Fibroblast of upper back skin (primary cell): ENCODE measurements around the gene PACRG.

Experiments used
- DNase-seq: peaks from one replicate; pipeline ENCODE4 v3.0.0-alpha.2; 2013

The PACRG gene

DNA sequence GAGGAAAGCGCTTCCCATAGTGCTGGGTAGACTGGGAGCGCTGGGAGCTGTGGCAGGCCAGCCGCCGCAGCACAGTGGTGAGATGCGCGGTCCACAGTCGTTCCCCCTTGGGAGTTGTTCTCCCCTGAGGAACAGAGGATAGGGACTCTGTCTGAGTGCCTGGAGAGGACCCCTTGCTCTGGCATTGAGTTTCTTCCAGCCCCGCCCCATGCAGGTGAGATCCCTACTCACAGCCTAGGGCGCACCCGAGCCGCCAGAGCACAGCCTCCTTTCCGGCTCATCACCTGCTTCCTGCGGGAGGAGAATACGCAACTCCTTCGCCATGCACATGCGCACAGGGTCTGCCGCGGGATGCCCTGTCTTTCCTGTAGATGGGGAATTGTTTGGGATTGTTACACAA, 140.6 kb downstream of the PACRG start:
- no peak for DNase-seq

DNA sequence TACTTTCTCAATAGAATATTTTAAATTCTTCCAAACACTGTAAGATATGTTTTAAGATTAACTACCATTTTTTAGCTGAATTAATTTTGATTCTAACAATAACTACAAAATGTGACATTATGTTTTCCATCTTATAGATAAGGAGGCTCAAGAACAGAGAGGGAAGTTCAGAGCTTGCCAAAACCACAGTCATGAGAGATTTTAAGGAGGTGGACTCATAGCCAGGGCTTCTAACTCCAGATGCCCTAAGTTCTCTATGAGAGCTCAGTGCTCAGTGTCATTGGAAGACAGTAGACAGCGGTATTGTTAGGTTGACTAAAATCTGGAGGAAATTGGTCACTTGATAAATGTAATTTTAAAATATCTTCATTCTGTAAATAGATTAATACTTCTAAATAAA, 144.2 kb downstream of the PACRG start:
- DNase-seq: peak; percentile 26

DNA sequence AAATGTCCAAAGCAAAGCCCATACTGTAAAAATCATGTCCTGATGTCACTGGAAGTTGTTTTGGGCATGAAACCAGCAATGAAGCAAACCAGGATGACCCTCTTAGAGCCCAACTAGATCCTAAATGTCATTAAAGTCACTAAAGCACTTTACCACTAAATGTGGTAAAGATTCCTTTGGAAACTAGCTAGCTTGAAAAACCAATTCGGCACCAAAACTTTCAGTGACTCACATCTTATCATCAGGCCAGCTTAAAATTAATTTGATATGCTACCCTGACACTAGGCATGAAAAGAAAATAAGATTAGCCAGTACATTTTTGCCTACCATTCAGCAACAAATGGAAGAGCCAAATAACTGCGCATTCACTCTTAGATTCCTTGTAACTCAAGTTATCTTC, 145.8 kb downstream of the PACRG start:
- peak; percentile 11 for DNase-seq

DNA sequence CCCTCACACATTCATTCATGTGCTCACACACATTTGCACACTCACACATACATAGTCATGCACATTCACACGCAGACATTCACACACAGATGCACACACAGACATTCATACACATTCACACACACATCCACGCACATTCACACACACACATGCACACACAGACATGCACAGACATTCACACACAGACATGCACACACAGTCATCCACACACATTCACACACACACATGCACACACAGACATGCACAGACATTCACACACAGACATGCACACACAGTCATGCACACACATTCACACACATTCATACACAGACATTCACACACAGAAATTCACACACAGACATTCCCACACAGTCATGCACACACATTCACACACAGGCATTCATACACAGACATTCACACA, 147.3 kb downstream of the PACRG start:
- no peak for DNase-seq

DNA sequence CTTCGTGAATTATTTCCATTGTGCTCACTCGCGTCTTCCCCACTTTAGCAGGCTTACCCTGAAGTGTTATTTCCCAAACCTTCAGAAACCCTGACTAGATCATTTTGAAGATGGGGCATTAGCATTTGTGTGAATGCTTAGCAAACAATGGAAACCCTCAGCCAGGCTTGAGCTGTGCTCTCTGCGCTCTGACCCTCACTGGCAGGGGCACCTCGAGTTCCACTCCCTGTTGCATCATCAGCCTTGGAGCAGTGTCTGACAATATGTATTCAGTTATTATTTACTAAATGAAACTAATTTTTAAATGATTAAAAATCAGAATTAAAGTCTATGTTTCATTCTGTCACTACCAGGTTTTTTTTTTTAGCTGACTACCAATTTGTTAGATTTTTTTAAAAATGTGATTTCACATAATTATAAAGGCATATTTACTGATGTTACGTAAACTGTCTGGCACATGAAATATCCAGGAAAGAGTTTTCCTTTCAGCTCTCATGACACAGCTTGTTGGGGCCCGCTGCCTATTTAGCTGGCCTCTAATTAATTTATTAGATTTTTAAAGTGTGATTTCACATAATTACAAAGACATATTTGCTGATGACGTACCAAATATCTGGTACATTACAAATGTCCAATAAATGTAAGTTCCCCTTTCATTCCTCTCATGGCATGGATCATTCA, 155.2 kb downstream of the PACRG start:
- DNase-seq: no peak

DNA sequence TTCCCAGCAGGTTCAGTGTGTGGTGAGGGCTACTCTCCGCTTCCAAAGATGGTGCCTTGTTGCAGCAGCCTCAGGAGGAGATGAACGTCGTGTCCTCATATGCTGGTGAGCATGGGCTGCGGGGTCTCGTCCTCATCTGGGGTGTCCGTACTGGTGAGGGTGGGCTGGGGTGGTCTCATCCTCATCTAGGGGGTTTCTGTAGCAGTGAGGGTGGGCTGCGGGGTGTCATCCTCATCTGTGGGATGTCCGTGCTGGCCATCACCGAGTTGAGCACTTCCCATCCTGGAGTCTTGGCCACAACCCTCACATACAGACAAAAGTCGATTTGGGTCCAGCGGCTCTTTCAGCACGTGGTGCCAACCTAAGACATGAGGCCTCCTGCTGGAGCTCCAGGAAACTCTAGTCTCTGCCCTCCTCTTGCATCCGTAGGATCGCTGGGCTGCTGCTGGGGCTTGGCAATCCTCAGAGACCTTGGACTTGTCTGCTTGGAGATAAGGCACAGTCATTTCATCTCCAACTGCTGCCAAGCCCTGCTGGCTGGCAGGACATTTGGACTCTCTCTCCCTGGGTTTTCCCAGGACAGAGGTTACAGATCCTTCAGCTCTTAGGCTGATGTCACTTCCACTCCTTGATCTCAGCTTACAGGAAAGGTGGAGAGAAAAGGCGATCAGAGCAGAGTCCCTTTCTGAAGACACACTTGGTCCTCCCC, 160.4 kb downstream of the PACRG start:
- no peak for DNase-seq

DNA sequence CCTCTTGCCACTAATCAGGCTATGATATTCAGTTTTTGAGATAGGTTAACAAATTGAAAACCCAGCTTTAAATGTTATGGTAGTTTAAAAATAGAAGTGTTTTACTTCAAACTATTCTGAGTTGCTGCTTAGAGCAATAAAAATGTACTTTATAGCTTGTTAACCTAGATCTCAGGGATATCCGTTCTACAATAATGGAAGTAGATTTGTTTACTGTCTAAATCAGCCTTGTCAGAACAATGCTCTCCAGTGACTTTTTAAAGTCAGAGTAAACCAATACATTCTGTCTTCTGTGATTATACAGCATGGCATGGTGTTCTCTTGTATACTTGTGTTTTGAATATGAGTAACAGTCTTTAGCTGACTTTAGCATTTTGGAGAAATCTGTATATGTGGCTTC, 161.5 kb downstream of the PACRG start:
- DNase-seq: no peak

DNA sequence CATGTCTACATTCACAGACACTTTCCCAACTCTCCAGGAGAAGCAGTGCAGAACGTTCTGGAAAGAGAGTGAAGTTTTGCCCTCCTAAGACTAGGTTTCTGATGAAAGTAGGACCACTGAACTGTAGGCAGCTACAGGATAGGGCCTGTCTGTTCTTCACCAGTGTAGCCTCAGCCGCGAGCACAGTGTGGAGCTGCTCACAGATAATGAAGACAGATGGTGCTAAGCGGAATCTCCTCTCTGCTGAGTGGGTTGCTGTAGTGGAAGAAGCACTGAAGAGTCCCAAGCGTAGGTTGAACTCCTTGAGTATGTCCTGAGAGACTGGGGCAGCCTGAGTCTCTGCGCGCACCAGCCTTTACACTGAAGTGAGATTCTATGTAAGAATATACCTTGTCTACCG, 170.2 kb downstream of the PACRG start:
- no peak for DNase-seq

DNA sequence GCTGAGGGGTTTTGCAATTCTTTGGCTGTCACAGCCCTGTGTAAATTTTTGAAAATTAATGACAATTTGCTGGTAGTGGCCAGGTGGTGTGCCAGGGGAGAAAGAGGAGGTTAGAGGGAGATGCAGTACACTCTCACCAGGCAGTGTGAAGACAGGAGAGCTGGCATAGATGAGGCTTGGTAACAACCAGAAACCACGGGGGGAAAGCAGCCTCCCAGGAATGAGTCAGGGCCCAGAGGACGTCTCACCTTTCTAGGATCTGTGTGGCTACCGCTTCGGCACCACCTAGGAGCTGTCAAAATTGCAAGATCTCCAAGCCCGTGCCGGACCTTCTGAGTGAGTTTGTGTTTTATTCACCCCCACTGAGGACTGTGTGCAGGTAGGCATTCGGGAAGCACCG, 171.4 kb downstream of the PACRG start:
- no peak for DNase-seq

DNA sequence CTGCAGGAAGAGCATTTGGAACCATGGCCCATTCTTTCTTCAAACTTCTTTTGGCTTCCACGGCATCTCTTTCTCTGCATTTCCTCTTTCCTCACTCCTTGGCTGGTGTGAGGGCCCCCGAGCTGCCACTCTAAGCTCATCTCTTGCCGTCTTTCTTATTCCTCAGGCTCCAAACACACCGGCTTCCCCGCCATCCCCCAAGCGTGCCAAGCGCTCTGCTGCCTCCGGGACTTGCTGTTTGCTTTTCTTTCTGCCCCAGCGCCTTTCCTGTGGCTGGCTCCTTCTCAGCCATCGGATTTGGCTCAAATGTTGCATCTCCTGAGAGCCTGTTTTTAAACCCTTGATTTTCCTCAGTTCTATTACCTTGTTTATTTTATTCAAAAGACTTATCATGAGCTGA, 172.7 kb downstream of the PACRG start:
- DNase-seq: no peak

DNA sequence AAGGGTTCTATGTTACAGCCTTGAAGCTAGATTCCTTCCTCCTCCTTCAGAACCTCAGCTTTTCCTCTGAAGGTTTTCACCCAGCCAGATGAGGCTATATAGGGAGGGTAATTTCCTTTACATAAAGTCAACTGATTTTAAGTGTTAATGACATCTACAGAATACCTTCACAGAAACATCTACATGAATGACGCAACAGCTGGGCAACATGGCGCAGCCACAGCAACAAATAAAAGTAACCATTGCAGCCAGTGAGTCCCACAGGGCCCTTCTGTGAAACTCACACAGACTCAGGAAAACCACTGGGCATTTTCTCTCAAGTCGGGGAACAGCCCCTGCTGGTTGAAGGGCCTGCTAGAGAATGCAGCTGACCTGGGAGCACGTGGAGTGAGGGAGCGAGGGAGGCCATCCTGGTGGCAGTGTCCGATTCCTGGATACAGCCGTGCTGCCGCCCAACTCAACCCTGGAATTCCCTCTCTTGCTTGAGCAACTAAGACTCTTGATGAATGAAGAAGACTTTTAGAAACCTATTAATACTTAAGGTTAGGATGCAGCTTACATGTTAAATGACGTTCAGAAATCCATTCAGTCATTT, 176.4 kb downstream of the PACRG start:
- no peak for DNase-seq

DNA sequence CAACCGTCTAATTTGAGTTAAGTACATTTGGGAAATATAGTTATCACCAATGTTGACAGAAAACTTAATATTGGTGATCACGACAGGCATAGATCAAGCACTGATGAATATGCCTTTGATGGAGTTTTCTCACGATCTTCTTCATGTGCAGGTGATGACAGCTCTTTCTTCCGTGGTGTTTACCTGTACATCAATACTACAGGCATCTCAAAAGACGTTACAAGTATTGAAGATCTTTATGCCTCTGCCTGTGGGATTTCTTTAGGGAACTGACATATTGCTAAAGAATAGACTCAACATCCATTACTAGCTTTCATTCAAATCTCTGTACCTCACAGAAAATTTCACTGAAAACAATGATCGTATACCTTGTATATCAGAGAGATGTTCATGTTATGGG, 178.7 kb downstream of the PACRG start:
- no peak for DNase-seq

DNA sequence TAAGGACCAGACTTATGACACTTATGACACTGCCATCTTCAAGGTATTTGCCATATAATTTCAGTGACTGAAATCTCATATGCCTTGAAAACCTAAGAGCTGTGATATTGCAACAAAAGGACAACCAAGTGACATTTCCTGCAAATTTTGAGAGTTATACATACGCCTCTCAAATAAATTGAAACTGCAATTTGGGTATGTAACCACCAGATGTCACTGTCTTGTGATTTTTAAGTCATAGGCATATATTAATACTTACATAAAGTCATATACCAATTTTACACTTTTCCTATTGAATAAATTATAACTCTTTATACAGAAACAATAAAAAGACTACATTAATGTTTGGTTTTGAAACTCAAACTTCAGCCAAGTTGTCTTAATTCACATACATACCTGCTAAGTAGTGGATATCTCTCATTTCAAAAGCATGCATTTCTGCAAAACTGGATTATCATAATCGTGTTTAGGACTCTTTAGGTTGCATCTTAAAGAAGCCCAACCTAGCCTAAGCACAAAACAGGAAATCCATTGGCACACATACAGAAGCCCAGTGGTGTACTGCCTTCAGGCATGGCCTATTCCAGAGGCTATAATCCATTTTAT, 180.2 kb downstream of the PACRG start:
- peak; percentile 42 for DNase-seq

DNA sequence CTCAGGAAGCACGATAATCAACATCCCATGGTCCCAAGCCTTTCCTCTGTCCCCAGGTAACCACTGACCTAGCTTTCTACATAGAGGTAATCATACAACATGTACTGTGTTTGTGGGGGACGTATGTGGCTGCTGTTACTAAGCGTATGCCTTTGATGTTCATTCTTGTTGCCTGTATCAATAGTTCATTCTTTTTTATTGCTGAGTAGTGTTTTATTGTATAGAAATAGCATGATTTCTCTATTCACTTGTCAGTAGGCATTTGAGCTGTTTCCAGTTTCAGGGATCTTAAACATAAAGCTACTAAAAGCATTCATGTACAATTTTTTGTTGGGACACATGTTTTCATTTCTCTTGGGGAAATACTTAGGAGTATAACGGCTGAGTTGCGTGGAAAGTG, 185.4 kb downstream of the PACRG start:
- no peak for DNase-seq

DNA sequence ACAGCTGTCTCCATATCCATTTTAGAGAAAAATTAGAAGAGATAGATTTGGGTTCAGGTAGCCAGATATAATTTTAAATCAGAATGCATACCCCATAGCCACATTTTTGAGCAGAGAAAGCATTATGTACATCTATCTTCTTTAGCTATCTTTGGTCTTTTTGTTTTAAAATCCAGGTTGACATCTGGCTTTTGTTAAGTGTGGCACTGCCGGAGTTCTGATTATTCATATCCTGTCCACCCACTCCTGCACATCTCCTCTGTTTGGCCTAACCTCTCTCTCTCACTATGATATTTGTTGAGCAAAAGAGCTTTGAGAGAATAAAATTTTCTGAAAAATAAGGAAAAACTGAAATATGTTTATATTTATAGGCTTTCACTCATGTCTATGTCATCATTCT, 189.7 kb downstream of the PACRG start:
- DNase-seq: peak; percentile 61

DNA sequence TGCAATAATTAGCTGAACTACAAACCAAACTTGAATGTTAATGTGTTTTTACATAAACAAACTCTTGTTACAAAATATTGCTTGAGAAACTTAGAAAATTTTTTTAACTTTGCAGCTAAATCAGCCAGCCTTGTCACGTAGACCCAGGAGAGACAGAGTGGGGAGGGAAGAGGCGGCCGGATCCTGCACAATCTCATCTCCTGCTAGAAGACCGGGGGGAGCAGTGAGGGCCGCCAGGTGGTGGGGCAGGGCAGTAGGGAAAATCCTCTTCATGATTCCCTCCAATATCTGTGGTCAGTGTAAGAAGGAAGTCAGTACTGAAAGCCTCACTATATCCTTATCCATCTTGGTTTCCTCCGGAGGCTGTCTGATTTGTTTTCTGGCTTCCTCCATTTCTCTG, 193.3 kb downstream of the PACRG start:
- DNase-seq: no peak

DNA sequence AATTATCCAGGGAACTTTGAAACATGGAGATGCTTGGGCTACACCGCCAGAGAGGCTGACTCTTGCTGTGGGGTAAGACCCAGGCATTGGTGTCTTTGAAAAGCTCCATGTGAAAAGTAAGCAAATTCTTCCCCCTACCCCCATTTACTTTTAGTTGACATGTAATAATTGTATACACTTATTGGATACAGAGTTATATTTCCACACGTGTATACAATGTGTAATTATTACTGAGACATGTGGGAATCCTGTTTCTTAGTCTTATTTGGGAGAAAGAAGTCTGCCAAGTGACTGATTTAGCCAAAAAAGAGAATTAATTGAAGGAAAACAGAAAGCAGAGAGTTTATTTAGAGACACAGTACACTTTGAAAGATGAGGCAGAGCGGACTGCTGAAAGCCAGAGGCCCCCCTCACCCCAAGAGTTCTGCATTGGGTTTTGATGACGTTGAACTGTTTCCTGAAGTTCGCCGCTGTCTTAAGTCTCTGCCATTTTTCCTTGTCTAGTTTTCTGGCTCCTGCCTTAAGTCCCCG, 193.8 kb downstream of the PACRG start:
- no peak for DNase-seq

DNA sequence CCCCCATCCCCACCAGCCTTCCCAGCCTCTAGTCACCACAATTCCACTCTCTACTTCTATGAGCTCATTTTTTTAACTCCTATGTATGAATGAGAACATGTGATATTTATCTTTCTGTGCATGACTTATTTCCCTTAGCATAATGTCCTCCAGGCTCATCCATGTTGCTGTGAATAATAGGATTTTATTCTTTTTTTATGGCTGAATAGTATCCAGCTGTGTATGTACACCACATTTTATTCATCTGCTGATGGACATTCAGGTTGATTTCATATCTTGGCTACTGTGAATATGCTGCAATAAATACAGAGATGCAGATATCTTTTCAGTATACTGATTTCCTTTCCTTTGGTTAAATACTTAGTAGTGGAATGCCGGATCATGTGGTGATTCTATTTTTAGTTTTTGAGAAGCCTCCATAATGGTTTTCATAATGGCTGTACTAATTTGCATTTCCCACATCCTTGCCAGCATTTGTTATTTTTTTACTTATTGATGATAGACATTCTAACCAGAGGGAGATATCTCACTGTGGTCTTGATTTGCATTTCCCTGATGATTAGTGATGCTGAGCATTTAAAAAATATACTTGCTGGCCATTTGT, 194.9 kb downstream of the PACRG start:
- DNase-seq: peak; percentile 64

DNA sequence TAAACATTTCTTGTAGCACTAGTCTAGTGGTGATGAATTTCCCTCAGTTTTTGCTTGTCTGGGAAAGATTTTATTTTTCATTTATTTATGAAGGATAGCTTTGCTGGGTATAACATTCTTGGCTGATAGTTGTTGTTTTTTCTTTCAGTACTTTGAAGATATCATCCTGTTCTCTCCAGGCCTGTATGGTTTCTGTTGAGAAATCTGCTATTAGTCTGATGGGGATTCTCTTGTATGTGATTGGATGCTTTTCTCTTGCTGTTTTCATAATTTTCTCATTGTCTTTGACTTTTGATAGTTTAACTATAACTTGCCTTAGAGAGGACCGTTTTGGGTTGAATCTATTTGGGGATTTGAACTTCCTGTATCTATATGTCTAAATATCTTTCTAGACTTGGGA, 207.1 kb downstream of the PACRG start:
- DNase-seq: no peak

DNA sequence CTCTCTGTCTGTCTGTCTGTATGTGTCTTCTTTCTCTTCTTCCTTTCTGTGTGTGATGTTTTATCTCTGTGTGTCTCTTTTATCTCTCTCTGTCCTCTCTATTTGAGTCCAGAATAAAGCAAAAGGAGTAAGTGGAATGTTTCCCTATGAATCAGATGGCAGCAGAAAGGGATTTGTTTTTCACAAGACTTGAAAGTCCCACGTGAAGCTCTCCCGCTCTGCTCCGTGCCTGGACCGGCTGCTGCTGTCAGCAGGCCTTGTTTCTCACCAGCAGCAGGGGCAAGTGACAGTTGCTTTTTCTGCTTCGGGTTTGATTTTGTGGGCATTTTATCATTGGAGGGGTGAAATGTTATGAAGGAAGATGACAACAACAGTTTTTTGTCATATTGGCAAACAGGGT, 212.7 kb downstream of the PACRG start:
- DNase-seq: peak; percentile 20

DNA sequence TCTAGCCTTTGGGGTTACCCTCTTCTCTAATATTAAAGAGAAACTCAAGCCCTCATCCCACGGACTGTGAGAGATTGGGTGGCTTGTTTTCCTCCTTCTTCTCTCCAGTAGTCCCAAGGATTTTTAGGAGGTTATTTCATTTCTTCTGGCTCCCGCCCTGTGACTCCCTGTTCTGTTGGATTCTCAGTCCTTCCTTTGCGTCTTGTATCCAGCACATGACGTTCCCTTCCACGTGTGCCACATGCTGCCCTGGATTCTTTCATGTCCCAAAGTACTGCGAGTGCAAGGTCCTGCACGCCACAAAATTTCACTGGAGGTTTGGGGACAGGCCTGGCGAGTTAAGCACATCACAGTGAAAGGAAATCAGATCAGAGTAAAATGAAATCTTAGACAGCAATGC, 213.4 kb downstream of the PACRG start:
- DNase-seq: no peak

DNA sequence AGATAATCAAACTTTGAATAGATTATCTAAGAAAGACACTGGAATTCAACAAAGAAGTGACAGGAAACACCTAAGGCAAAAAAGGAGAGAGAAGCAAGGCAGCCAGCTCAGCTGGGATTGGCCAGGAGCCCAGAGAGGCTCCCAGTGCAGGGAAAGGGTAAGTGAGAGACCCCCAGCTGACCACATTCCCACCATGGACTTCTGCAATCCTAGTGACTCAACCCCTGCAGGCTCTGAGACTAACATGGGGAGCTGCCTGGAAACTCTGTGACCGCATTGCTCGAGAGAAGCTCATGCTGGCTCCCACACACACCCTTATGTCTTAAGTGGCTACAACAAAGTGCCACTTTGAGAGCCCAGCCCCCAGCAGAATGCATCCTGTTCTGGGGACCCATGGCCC, 215.1 kb downstream of the PACRG start:
- peak; percentile 95 for DNase-seq

DNA sequence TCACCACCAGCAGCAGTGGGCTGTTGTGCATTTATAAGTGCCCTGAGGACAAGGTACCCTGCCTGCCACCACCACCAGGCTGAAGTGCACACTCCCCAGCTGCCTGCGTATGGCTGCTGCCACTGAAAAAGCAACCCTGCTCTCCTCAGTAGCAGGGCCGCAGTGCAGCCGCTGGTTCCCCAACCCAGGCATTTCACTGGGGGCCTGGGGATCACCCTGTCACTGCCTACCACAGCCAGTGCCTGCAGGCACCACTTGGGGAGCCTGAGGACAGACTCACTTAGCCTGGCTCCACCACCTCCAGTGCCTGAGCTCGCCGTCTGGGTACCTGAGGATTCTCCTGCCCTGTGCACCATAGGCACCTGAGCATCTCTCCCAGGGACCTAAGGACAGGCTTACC, 215.6 kb downstream of the PACRG start:
- no peak for DNase-seq
